Right lobe of liver (tissue), 6 donors: ENCODE measurements around the gene PDCL2. TPM values are rescaled to one million over a fixed set of nuclear protein-coding genes. Genes with fewer than 3 reads are reported as not detected.
A peak's percentile ranks its signal among the peaks of the same experiment; 100 is the strongest.

ENCODE experiments used
- ATAC-seq, 4 donors: fragments of 200-7000 bp; cut with Tn5 transposase; one replicate each; pipeline ENCODE4 v1.9.1; 2020; ENCODE audit warnings: mild to moderate bottlenecking in 4 of 4, moderate library complexity in 4 of 4
- DNase-seq, 3 donors: peaks; one replicate each; pipeline ENCODE4 v3.0.0-alpha.2; 2020
- H3K27ac ChIP-seq, 3 donors: fragments of 200-600 bp; one replicate each; pipeline ENCODE4 v1.8.0; 2022
- H3K27me3 ChIP-seq, 2 donors: fragments of 200-600 bp; one replicate each; pipeline ENCODE4 v1.8.0; 2022
- H3K36me3 ChIP-seq, 4 donors: fragments of 200-600 bp; sonication (generic) in 1 of 4; one replicate each; pipeline versions ENCODE4 v1.5.1 to v1.8.0; 2017 to 2022; ENCODE audit warnings: control low read depth in 1 of 4
- H3K4me1 ChIP-seq, 4 donors: fragments of 200-600 bp; sonication (generic) in 1 of 4; one replicate each; pipeline versions ENCODE4 v1.5.1 to v1.8.0; 2017 to 2022; ENCODE audit warnings: control low read depth in 1 of 4
- H3K4me3 ChIP-seq, 3 donors: fragments of 200-600 bp; one replicate each; pipeline ENCODE4 v1.8.0; 2022
- H3K9me3 ChIP-seq, 4 donors: fragments of 200-600 bp; sonication (generic) in 1 of 4; one replicate each; pipeline versions ENCODE4 v1.5.1 to v1.8.0; 2017 to 2022; ENCODE audit warnings: control low read depth in 1 of 4
- POLR2A ChIP-seq: fragments of 450-650 bp; IDR thresholded peaks from one replicate; pipeline ENCODE4 v1.6.1; 2017; ENCODE audit warnings: antibody characterized with exemption, mild to moderate bottlenecking
- WGBS: methylation state at CpG from one replicate; pipeline ENCODE4 v1.1.6; 2018; ENCODE audit warnings: low coverage, low lambda C conversion rate; ENCODE audit not compliant: insufficient coverage; ENCODE audit errors: missing lambda C conversion rate; 5-methylcytosine and 5-hydroxymethylcytosine counted together
- intact Hi-C, 2 donors: fragments of 100-400 bp; cut with DNase I; formaldehyde crosslinking; loops; one replicate each; pipeline versions ENCODE4 v1.11.2 to v1.14.1; 2022
- total RNA-seq, 6 experiments: library from RNA; depleted of rRNA in 2 of 6; stranded (reverse); fragments of >200 nt in 2 of 6; fragmentation: NEBNext Ultra II Directional in 3 of 6; extraction: Animal tissue kit (Norgen Biotek cat#: 25700) in 3 of 6; gene quantifications; one replicate each; pipeline versions ENCODE4 v1.1.0 to v1.2.4, GENCODE V29; 2016 to 2023
- TF ChIP-seq, protein P1 (sequence below), 4 donors: fragments of 200-600 bp in 3 of 4; fragments of 450-650 bp in 1 of 4; IDR thresholded peaks; one replicate each; pipeline versions ENCODE4 v1.5.1 to v1.8.0; 2016 to 2022; ENCODE audit warnings: antibody characterized with exemption in 4 of 4, mild to moderate bottlenecking in 2 of 4
- donor health status: DM: no; HTN: yes; CAD: no.
- donor health status: DM: no; HTN: no; CAD: no.
- donor health status: DM: no; HTN: no; CAD: no.
- donor health status: DM: no; HTN: yes; CAD: no.
- donor health status: DM: no; HTN: yes; CAD: no.

PDCL2 gene
- total RNA-seq, 6 experiments from 2014 or later, result not detected

DNA sequence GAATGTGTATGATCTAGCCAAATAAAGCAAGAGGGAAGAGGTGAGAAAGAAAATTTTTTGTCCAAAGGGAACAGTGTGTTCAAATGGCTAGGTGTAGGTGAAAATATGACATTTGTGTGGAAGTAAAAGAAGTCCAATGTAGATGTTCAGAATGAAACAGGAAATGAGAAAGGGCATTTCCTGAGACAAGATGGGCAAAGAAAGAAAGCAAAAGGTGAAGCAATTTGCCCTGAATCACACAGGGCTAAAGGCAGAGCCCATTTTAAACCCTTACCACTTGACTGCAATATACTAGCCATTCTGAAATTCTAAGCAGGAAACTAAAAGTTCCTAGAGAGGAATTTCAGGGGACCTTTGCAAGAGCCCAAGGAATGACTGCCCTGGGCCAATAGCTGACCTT is 81.4 kb downstream of the PDCL2 start:
- Histone ChIP-seq H3K9me3 (no peaks in the 10 kb centered on the region), H3K4me1 (no peaks in the 10 kb centered on the region), H3K36me3 (no peaks in the 10 kb centered on the region), H3K4me3 (no peak overlapping the region), H3K27ac (no peak overlapping the region), H3K27me3 (no peaks in the 10 kb centered on the region)
- DNase-seq, result no peak
- ATAC-seq, result no peak
- TF ChIP-seq, protein P1, sequence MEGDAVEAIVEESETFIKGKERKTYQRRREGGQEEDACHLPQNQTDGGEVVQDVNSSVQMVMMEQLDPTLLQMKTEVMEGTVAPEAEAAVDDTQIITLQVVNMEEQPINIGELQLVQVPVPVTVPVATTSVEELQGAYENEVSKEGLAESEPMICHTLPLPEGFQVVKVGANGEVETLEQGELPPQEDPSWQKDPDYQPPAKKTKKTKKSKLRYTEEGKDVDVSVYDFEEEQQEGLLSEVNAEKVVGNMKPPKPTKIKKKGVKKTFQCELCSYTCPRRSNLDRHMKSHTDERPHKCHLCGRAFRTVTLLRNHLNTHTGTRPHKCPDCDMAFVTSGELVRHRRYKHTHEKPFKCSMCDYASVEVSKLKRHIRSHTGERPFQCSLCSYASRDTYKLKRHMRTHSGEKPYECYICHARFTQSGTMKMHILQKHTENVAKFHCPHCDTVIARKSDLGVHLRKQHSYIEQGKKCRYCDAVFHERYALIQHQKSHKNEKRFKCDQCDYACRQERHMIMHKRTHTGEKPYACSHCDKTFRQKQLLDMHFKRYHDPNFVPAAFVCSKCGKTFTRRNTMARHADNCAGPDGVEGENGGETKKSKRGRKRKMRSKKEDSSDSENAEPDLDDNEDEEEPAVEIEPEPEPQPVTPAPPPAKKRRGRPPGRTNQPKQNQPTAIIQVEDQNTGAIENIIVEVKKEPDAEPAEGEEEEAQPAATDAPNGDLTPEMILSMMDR (IDR thresholded peaks at IDR 0.05), result no peak
- TF ChIP-seq POLR2A, result no peak
- intact Hi-C loops, result no loop called here

GRCh38 chr4:55509266-55509665 is 82.8 kb downstream of the PDCL2 start:
- DNase-seq, result no peak
- Histone ChIP-seq H3K27ac (no peak overlapping the region), H3K4me1 (no peaks in the 10 kb centered on the region), H3K9me3 (no peaks in the 10 kb centered on the region), H3K27me3 (no peaks in the 10 kb centered on the region), H3K36me3 (no peaks in the 10 kb centered on the region), H3K4me3 (no peak overlapping the region)
- ATAC-seq, result no peak
- intact Hi-C loops, result no loop called here
- no peak for TF ChIP-seq POLR2A
- TF ChIP-seq, protein P1 (IDR thresholded peaks at IDR 0.05), result no peak
- 47% methylated on average over 3 of the region's 3 CpGs for WGBS

GRCh38 chr4:55507612-55508011 is 84.4 kb downstream of the PDCL2 start:
- Histone ChIP-seq H3K4me1 (no peaks in the 10 kb centered on the region), H3K27ac (no peak overlapping the region), H3K27me3 (no peaks in the 10 kb centered on the region), H3K9me3 (no peaks in the 10 kb centered on the region), H3K4me3 (no peak overlapping the region), H3K36me3 (no peaks in the 10 kb centered on the region)
- DNase-seq (no peak), ATAC-seq (peak in 2 of 4 donors; percentile 18 to 85)
- 100% methylated on average over 1 of the region's 1 CpG for WGBS
- intact Hi-C loops, result no loop called here
- TF ChIP-seq, protein P1 (IDR thresholded peaks at IDR 0.05), result no peak
- no peak for TF ChIP-seq POLR2A

Other genes starting within 250 kb of the PDCL2 start
- gene SRD5A3, start 246.0 kb downstream of the PDCL2 start, total RNA-seq, result 10 to 100 TPM in 3 of 6 experiments, 1 to 10 TPM in 3; 7.7 to 13.9 (median 9.9) TPM
- 10 to 100 TPM; 13.3 to 53.0 (median 23.0) TPM for gene TMEM165, start 196.3 kb downstream of the PDCL2 start, total RNA-seq
- 10 to 100 TPM; 11.1 to 17.3 (median 12.9) TPM for gene CLOCK, start 45.3 kb downstream of the PDCL2 start, total RNA-seq
- gene NMU, start 44.1 kb upstream of the PDCL2 start, total RNA-seq, result not detected
- gene EXOC1L, start 227.5 kb upstream of the PDCL2 start, total RNA-seq, result not detected